DND-41 (cell line): ENCODE results near the gene ADH7.

ENCODE experiments used
- ATAC-seq: fragments of 200-7000 bp; cut with Tn5 transposase; 3 replicates; pipeline ENCODE4 v1.9.1; 2021; ENCODE audit warnings: low read depth; ENCODE audit not compliant: insufficient read depth
- DNase-seq: peaks from one replicate; pipeline ENCODE4 v3.0.0-alpha.2; 2020
- H2AFZ ChIP-seq: 2 replicates; pipeline ENCODE4 v1.6.0; 2012; ENCODE audit warnings: low read depth, low read length
- H3K27ac ChIP-seq: 2 replicates; pipeline ENCODE4 v1.5.1; 2012; ENCODE audit warnings: low read length, inconsistent platforms
- H3K27me3 ChIP-seq: fragments of 200-600 bp; sonication (generic); 2 replicates; pipeline ENCODE4 v1.6.0; 2012; ENCODE audit warnings: low read length, mild to moderate bottlenecking, inconsistent platforms; ENCODE audit not compliant: insufficient read depth, poor library complexity
- H3K36me3 ChIP-seq: 2 replicates; pipeline ENCODE4 v1.5.1; 2012; ENCODE audit warnings: low read length, inconsistent platforms; ENCODE audit not compliant: insufficient read depth
- H3K4me1 ChIP-seq: 2 replicates; pipeline ENCODE4 v1.5.1; 2012; ENCODE audit warnings: mild to moderate bottlenecking, low read length; ENCODE audit not compliant: insufficient read depth
- H3K4me2 ChIP-seq: 2 replicates; pipeline ENCODE4 v1.6.0; 2012; ENCODE audit warnings: mild to moderate bottlenecking, moderate library complexity, low read length, inconsistent platforms; ENCODE audit not compliant: insufficient read depth
- H3K4me3 ChIP-seq, 2 experiments: fragments of 200-600 bp in 1 of 2; shearing (Covaris generic) in 1 of 2; 2 replicates each; pipeline ENCODE4 v1.5.1; 2012 to 2016; ENCODE audit warnings: inconsistent platforms in 2 of 2, low read length in 2 of 2, mild to moderate bottlenecking in 2 of 2, low read depth in 1 of 2, moderate library complexity in 1 of 2
- H3K79me2 ChIP-seq: 2 replicates; pipeline ENCODE4 v1.6.0; 2012; ENCODE audit warnings: low read length, inconsistent platforms; ENCODE audit not compliant: insufficient read depth
- H3K9ac ChIP-seq: 2 replicates; pipeline ENCODE4 v1.6.0; 2012; ENCODE audit warnings: low read depth, mild to moderate bottlenecking, inconsistent platforms, low read length, moderate library complexity
- H3K9me3 ChIP-seq: 2 replicates; pipeline ENCODE4 v1.5.1; 2012; ENCODE audit warnings: low read length, moderate library complexity, mild to moderate bottlenecking, inconsistent platforms; ENCODE audit not compliant: insufficient read depth, severe bottlenecking
- H4K20me1 ChIP-seq: 2 replicates; pipeline ENCODE4 v1.6.0; 2012; ENCODE audit warnings: low read length; ENCODE audit not compliant: insufficient read depth
- CTCF ChIP-seq: IDR thresholded peaks from 2 replicates; pipeline ENCODE4 v1.5.1; 2012; ENCODE audit warnings: borderline replicate concordance, low read length, moderate library complexity, mild to moderate bottlenecking; ENCODE audit not compliant: poor library complexity, severe bottlenecking; ENCODE audit errors: extremely low read depth
- EZH2 ChIP-seq: IDR thresholded peaks from 3 replicates; pipeline ENCODE4 v1.6.1; 2012; ENCODE audit warnings: borderline replicate concordance, low read depth, mild to moderate bottlenecking, moderate library complexity, low read length, inconsistent platforms; ENCODE audit not compliant: severe bottlenecking

Gene ADH7

DNA sequence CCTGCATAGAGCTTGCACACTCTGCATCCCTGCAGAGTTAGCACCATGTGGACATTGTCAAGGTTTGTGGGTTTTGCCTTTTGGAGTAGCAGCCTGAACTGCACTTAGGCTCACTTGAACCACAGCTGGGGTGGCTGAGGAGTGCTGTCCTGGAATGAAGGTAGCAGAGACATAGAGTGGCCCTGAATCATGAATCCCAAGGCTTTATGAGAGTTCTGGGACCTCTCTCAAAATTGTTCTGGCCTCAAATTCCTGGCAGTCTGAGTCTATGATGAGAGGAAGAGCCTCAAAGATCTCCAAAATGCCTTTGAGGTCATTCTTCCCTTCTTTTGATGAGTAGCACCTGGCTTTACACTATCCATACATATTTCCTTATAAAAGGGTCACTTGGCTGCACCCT lies 45.5 kb downstream of the ADH7 start:
- Histone ChIP-seq H3K9ac (no peak overlapping the region), H3K27ac (no peak overlapping the region), H3K27me3 (no peaks in the 10 kb centered on the region), H3K4me2 (no peak overlapping the region), H3K4me1 (no peaks in the 10 kb centered on the region), H4K20me1 (no peaks in the 10 kb centered on the region), H3K9me3 (peaks cover 5% of the 10 kb centered on the region), H3K36me3 (no peaks in the 10 kb centered on the region), H3K4me3 (no peak overlapping the region), H3K79me2 (no peaks in the 10 kb centered on the region), H2AFZ (no peak overlapping the region)
- DNase-seq, result no peak
- ATAC-seq, result no peak
- no peak for TF ChIP-seq EZH2
- TF ChIP-seq CTCF, result no peak

GRCh38 chr4:99383833-99384392 lies 51.2 kb downstream of the ADH7 start:
- Histone ChIP-seq H3K4me1 (no peaks in the 10 kb centered on the region), H3K4me2 (no peak overlapping the region), H4K20me1 (no peaks in the 10 kb centered on the region), H3K27me3 (no peaks in the 10 kb centered on the region), H3K79me2 (no peaks in the 10 kb centered on the region), H3K36me3 (no peaks in the 10 kb centered on the region), H3K27ac (no peak overlapping the region), H3K4me3 (no peak overlapping the region), H2AFZ (no peak overlapping the region), H3K9ac (no peak overlapping the region), H3K9me3 (peaks cover 3% of the 10 kb centered on the region)
- TF ChIP-seq EZH2 (no peak), CTCF (no peak)
- no peak for ATAC-seq
- no peak for DNase-seq

DNA sequence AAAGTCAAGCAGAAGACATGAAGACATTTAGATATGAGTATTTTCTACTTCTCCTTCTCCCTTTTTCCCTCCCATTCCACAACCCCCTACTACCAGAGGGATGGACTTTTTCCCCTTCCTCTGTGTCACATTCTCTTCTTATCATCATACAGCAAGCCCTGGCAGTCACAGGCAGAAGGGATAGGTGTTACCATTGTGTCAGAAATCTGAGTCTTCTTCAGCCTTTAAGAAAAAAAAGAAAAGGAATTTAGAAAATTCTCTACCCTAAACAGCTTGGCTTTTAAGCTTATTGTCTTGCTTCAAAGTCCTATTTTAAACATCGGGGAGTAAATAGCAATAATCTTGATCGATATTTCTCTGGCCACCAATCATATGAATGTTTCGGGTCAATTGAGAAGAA lies 51.7 kb downstream of the ADH7 start:
- Histone ChIP-seq H3K4me1 (no peaks in the 10 kb centered on the region), H3K79me2 (no peaks in the 10 kb centered on the region), H2AFZ (no peak overlapping the region), H3K4me2 (no peak overlapping the region), H3K27ac (no peak overlapping the region), H3K4me3 (no peak overlapping the region), H3K36me3 (no peaks in the 10 kb centered on the region), H3K27me3 (no peaks in the 10 kb centered on the region), H3K9ac (no peak overlapping the region), H3K9me3 (peaks cover 3% of the 10 kb centered on the region), H4K20me1 (no peaks in the 10 kb centered on the region)
- no peak for ATAC-seq
- TF ChIP-seq CTCF, result no peak
- no peak for TF ChIP-seq EZH2
- DNase-seq, result no peak

DNA sequence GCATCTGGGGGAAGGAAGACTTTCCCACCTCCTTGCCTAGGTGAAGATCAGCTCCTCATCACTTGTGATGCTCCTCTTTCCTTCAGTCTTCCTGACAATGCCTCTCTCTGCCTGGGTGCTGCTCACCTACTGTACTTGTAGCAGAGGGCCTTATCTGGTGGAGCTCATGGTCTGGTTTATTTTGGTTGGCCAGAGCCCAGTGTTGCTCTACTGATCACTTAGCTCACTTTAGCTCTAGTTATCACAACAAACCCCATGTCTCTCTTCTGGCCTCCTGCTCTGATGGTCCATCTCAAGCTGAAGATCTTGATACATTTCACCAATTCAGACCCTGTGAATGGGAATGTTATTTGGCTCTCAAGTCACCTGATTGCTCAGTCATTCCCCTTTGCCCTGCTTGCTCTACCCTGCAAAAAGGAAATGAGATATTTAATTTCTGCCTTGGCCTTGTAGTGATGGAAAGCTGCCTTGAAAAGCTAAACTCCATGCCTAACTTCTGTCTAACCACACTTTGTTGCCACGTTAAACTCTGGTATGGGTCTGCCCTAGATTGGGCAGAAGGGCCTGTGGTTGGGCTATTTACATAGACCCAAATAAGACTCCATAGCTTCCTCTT lies 52.3 kb downstream of the ADH7 start:
- Histone ChIP-seq H3K9me3 (peaks cover 3% of the 10 kb centered on the region), H4K20me1 (no peaks in the 10 kb centered on the region), H3K4me1 (no peaks in the 10 kb centered on the region), H3K27ac (no peak overlapping the region), H3K9ac (no peak overlapping the region), H3K4me3 (no peak overlapping the region), H3K36me3 (no peaks in the 10 kb centered on the region), H3K27me3 (no peaks in the 10 kb centered on the region), H2AFZ (no peak overlapping the region), H3K79me2 (no peaks in the 10 kb centered on the region), H3K4me2 (no peak overlapping the region)
- no peak for ATAC-seq
- TF ChIP-seq EZH2 (no peak), CTCF (no peak)
- no peak for DNase-seq
